WTC11 (cell line): ENCODE measurements around the gene RBBP4.
A peak's percentile ranks its signal among the peaks of the same experiment; 100 is the strongest.

Experiments
- CBFB ChIP-seq: sonication (generic); formaldehyde crosslinking; IDR thresholded peaks from 2 replicates; pipeline ENCODE4 v1.8.1; 2022; ENCODE audit warnings: mild to moderate bottlenecking, low read depth, missing genetic modification reagents
- CREB1 ChIP-seq: sonication (generic); formaldehyde crosslinking; IDR thresholded peaks from 2 replicates; pipeline ENCODE4 v1.8.0; 2023; ENCODE audit warnings: mild to moderate bottlenecking, missing genetic modification reagents
- CTCF ChIP-seq: fragments of 200-600 bp; IDR thresholded peaks from 2 replicates; pipeline ENCODE4 v1.8.0; 2022; ENCODE audit warnings: antibody characterized with exemption
- ETV6 ChIP-seq: sonication (generic); formaldehyde crosslinking; IDR thresholded peaks from 2 replicates; pipeline ENCODE4 v1.8.1; 2022; ENCODE audit warnings: mild to moderate bottlenecking, missing genetic modification reagents
- FOXK1 ChIP-seq: sonication (generic); formaldehyde crosslinking; IDR thresholded peaks from 2 replicates; pipeline ENCODE4 v1.8.0; 2022; ENCODE audit warnings: mild to moderate bottlenecking, moderate library complexity, missing genetic modification reagents
- NFE2L1 ChIP-seq: sonication (generic); formaldehyde crosslinking; IDR thresholded peaks from 2 replicates; pipeline ENCODE4 v1.8.1; 2023; ENCODE audit warnings: missing genetic modification reagents
- RELA ChIP-seq: sonication (generic); formaldehyde crosslinking; IDR thresholded peaks from 2 replicates; pipeline ENCODE4 v1.8.1; 2022; ENCODE audit warnings: missing genetic modification reagents, mild to moderate bottlenecking, borderline replicate concordance
- TEAD1 ChIP-seq: sonication (generic); formaldehyde crosslinking; IDR thresholded peaks from 2 replicates; pipeline ENCODE4 v1.8.0; 2022; ENCODE audit warnings: mild to moderate bottlenecking, missing genetic modification reagents
- ZNF219 ChIP-seq: sonication (generic); formaldehyde crosslinking; IDR thresholded peaks from 2 replicates; pipeline ENCODE4 v1.8.0; 2023; ENCODE audit warnings: missing genetic modification reagents, mild to moderate bottlenecking, borderline replicate concordance

- TF ChIP-seq CTCF (no peak), ZNF219 (CRISPR knock-in tag) (no peak), ETV6 (CRISPR knock-in tag) (no peak), CREB1 (CRISPR knock-in tag) (no peak), NFE2L1 (CRISPR knock-in tag) (peak; percentile 95), FOXK1 (CRISPR knock-in tag) (no peak), CBFB (CRISPR knock-in tag) (no peak), TEAD1 (CRISPR knock-in tag) (no peak), RELA (no peak)
Observed at GRCh38 chr1:32724678-32725614, 73.9 kb downstream of the RBBP4 start.
